ENCODE data around the gene RTN4RL2.

RTN4RL2 gene

GRCh38 chr11:57500926-57501325 is 40.6 kb downstream of the RTN4RL2 start:
- no peak for DNase-seq

- DNase-seq, result no peak
Observed at GRCh38 chr11:57501953-57502352, 41.6 kb downstream of the RTN4RL2 start.

DNA sequence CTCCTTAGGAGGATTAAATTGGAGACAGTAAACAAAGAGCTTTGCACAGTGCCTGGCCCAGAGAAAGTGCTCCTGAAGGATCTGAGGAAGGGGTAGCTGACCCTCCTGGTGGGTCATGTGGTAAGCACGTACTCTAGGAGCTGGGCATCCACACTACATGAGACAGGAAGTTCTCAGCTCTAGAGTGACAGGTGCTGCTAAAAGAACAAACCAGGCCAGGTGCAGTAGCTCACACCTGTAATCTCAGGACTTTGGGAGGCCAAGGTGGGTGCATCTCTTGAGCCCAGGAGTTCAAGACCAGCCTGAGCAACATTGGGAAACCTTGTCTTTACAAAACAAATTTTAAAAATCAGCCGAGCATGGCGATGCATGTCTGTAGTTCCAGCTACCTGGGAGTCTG is 42.0 kb downstream of the RTN4RL2 start:
- DNase-seq, result no peak

- no peak for DNase-seq
Observed at GRCh38 chr11:57502870-57503269, 42.5 kb downstream of the RTN4RL2 start.

- no peak for DNase-seq
Observed at GRCh38 chr11:57504511-57504910, 44.2 kb downstream of the RTN4RL2 start.

- DNase-seq, result no peak
Observed at GRCh38 chr11:57506522-57506921, 46.2 kb downstream of the RTN4RL2 start.

- no peak for DNase-seq
Observed at GRCh38 chr11:57508341-57509170, 48.2 kb downstream of the RTN4RL2 start.

DNA sequence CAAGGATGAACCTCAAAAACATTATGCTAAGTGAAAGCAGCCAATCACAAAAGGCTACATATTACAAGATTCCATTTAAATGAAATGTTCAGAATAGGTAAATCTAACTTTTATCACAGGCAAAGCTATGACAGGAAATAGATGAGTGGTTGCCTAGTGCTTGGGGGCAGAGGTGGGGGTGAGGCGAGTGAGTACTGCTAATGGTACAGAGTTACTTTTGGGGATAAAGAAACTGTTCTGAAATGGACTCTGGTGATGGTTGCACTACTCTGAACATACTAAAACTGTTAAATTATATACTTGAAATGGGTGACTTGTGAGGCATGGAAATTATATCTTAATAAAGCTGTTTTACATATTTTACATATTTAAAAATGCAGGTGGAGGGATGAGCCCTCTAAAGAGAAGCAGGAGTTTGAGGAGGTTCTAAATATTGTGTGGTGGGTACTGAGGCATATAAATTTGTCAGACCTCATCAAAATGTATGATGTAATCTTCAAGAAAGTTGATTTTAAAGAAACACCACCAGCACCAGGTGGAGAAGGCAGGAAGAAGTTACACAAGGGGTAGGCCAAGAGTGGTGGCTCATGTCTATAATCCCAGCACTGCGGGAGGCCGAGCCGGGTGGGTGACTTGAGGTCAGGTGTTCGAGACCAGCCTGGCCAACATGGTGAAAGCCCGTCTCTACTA is 51.6 kb downstream of the RTN4RL2 start:
- DNase-seq, result no peak

DNA sequence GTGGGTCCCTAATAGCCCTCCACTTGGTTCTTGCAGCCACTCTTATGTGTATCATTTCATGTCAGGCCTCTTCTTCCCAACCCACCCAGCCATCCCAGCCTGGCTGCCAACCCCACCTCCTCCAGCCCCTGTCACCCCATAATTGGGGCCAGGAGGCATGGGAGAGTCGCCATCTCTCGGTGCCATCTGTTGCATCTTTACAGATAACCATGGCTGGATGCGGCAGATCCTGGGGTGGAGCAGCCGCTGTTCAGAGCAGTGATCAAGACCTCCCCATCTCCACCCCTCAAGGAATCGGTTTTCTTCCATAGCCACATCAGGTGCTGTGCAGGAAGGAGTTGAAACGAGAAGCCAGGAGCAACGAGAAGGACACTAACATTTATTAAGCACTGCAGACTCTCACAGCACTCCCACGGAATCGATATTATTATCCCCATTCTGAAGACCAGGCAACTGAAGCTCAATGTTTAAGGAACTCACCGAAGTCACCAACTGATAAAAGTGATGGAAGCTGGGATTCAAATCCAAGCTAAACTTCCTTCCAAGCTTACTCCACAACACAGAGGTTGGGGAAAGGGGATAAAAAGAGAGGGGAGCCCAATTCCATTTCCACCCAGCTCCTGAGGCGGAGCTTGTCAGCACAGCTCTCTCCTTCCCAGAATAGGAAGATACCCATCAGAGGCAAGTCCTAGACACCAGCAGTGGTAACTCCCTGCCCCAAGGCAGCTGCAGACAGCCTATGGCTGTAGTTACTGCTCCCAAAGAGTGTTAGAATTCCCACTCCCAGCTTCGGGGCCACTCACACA is 52.5 kb downstream of the RTN4RL2 start:
- no peak for DNase-seq

- DNase-seq, result no peak
Observed at GRCh38 chr11:57513452-57513795, 53.1 kb downstream of the RTN4RL2 start.

- peak in 1 of 5 donors; percentile 36 for DNase-seq
Observed at GRCh38 chr11:57513911-57514537, 53.7 kb downstream of the RTN4RL2 start.

DNA sequence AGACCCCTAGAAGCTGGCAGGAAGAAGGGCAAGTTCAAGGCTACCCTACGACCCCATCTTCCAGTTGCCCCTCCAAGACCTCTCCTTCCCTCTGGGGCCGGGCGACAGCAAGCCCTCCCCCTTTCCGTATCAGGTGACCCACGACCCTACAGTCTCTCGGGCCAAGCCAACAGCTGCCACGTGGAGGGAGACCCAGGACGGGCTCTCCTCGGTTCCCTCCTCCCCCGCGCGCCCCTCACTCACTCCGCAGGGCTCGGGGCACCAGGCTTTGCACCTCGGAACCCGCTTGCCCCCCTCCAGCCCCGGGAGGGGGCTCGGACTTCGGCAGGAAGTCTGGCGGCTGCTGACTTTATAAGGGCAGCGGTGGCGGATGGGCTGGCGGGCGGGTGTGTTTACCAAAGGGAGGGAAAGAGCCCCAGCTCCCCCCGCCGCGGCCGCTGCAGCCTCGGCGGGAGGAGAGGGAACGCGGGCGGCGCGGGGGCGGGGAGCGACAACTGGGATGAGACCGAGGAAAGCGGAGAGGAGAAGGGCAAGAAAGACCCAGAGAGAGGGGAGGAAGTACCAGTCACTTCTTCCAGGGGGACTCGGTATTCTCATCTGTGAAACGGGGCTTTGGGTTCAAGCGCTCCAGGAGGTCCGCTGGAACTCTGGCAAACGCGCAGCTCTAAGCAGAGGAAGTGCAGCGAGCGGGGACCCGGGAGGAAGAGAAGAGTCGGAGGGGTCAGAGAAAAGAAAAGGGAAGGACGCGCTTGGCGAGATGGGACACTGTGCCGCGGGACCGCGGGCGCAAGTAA is 54.4 kb downstream of the RTN4RL2 start:
- DNase-seq, result peak in 4 of 5 donors; percentile 28 to 53 (median 34)

DNA sequence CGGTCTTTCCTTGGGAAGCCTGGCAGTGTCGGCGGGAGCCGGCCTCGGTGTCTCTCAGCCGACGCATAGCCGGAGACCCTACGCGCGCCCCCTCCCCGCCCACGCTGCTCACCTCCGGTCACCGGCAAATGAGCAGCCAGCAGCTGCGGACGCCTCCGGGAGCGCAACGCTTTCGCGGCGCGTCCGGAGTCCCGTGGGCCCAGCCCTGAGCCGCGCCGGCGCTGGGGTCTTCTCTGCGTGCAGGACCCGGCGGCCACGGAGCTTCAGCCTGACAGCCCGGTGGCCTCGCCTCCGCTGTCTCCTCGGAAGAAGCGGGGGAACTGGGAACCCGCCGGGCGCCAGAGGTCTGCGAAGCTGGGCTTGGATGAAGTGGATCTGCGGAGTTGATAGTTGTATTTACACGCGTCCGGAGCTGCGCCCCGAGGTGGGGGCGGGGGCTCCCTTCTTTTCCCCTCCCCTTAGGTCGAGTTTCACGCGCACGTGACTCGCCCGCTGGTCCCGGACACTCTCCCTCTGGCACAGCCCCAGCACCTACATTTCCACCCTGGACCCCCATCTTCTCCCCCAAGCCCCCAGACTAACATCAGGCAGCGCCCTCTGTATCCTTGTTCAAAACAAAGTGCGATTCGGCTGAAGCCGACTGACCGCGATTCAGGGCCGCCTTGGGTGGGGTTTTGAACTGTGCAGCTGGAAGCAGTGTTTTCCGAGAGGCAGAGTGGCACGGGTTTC is 55.2 kb downstream of the RTN4RL2 start, which contains the start of gene SLC43A1:
SLC43A1 (minus strand) TSS at position 371 of the 729 bp plus-strand sequence. CDS start 1,591 bp downstream, outside the sequence.
- DNase-seq, result peak in 1 of 5 donors; percentile 51

GRCh38 chr11:57516061-57516443 is 55.7 kb downstream of the RTN4RL2 start:
- DNase-seq, result no peak

GRCh38 chr11:57521116-57521515 is 60.8 kb downstream of the RTN4RL2 start:
- DNase-seq, result no peak

DNA sequence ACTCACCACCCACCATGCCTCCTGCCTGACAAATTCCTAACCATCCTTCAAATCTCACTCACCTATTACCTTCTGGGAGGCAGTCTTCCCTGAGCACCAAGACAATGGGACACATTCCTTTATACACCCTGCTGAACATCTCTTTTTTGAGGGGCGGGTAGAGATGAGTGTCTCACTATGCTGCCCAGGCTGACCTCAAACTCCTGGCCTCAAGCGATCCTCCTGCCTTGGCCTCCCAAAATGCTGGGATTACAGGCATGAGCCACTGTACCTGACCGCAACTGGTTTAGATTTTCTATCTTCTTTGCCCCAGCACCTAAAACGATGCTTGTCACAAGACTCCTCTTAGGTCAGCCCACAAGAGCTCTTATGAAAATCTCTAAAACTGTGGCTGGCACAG is 63.1 kb downstream of the RTN4RL2 start:
- DNase-seq, result no peak
